Activated T-cell treated with anti-CD3 and anti-CD28 coated beads, Interleukin-2, amount 50 U/mL, for 72 hours (primary cell): ENCODE measurements around the gene DPPA4. TPM values are rescaled to one million over a fixed set of nuclear protein-coding genes. Genes with fewer than 3 reads are reported as not detected.

Source experiments
- ATAC-seq, 2 donors: fragments of 150-1000 bp; cut with Tn5 transposase; replicated peaks in 1 of 2; 2 replicates each; pipeline ENCODE4 v1.10.0; 2021; ENCODE audit warnings: moderate library complexity in 2 of 2, mild to moderate bottlenecking in 1 of 2
- DNase-seq, 2 donors: peaks; one replicate each; pipeline ENCODE4 v3.0.0; 2021 to 2022; ENCODE audit warnings: mixed read lengths in 1 of 2
- H3K27ac Mint-ChIP-seq: one replicate; pipeline ENCODE4 v1.8.0; 2022; ENCODE audit warnings: mild to moderate bottlenecking, moderate library complexity, mixed read lengths
- H3K27me3 Mint-ChIP-seq: one replicate; pipeline ENCODE4 v1.8.0; 2022; ENCODE audit warnings: low read depth, mixed read lengths
- H3K36me3 Mint-ChIP-seq, 2 donors: one replicate each; pipeline ENCODE4 v1.8.0; 2022; ENCODE audit warnings: mixed read lengths in 2 of 2, mild to moderate bottlenecking in 1 of 2; ENCODE audit not compliant: insufficient read depth in 2 of 2
- H3K4me1 Mint-ChIP-seq: one replicate; pipeline ENCODE4 v1.8.0; 2022; ENCODE audit warnings: low read depth, mixed read lengths
- H3K4me3 Mint-ChIP-seq, 2 donors: one replicate each; pipeline ENCODE4 v1.8.0; 2022; ENCODE audit warnings: mild to moderate bottlenecking in 2 of 2, mixed read lengths in 2 of 2, moderate library complexity in 2 of 2
- H3K9me3 Mint-ChIP-seq, 2 donors: one replicate each; pipeline ENCODE4 v1.8.0; 2022; ENCODE audit warnings: mixed read lengths in 2 of 2
- total RNA-seq, 2 donors: library from RNA; stranded (reverse); gene quantifications; one replicate each; pipeline ENCODE4 v1.2.3, GENCODE V29; 2022

DPPA4 gene
- total RNA-seq, 2 donors from 2014 or later = 0.37 to 0.86 TPM

GRCh38 chr3:109356442-109357155 lies 19.3 kb upstream of the DPPA4 start:
- Mint-ChIP-seq H3K4me1 (no peaks in the 10 kb centered on the region), H3K36me3 (no peaks in the 10 kb centered on the region), H3K27ac (no peak overlapping the region), H3K4me3 (no peak overlapping the region), H3K9me3 (no peaks in the 10 kb centered on the region), H3K27me3 (peaks cover 6% of the 10 kb centered on the region)
- DNase-seq = no peak
- no peak for ATAC-seq

- H3K27me3 Mint-ChIP-seq = peaks cover 6% of the 10 kb centered on the region
- H3K9me3 Mint-ChIP-seq = no peaks in the 10 kb centered on the region
- no peak for DNase-seq
- H3K4me3 Mint-ChIP-seq = no peak overlapping the region
- no peak for ATAC-seq
- H3K4me1 Mint-ChIP-seq = no peaks in the 10 kb centered on the region
- H3K36me3 Mint-ChIP-seq = no peaks in the 10 kb centered on the region
- no peak overlapping the region for H3K27ac Mint-ChIP-seq
Observed at GRCh38 chr3:109355625-109356441, 18.5 kb upstream of the DPPA4 start.

- no peak overlapping the region for H3K4me3 Mint-ChIP-seq
- no peak overlapping the region for H3K27ac Mint-ChIP-seq
- no peaks in the 10 kb centered on the region for H3K4me1 Mint-ChIP-seq
- no peaks in the 10 kb centered on the region for H3K9me3 Mint-ChIP-seq
- no peak for ATAC-seq
- no peaks in the 10 kb centered on the region for H3K36me3 Mint-ChIP-seq
- DNase-seq = no peak
- H3K27me3 Mint-ChIP-seq = peaks cover 6% of the 10 kb centered on the region
Observed at GRCh38 chr3:109353057-109353456, 15.7 kb upstream of the DPPA4 start.

GRCh38 chr3:109351231-109351630 lies 13.9 kb upstream of the DPPA4 start:
- DNase-seq (no peak), ATAC-seq (no peak)
- no peaks in the 10 kb centered on the region for H3K27me3 Mint-ChIP-seq
- H3K9me3 Mint-ChIP-seq = no peaks in the 10 kb centered on the region
- H3K4me3 Mint-ChIP-seq = no peak overlapping the region
- H3K36me3 Mint-ChIP-seq = no peaks in the 10 kb centered on the region
- no peaks in the 10 kb centered on the region for H3K4me1 Mint-ChIP-seq
- H3K27ac Mint-ChIP-seq = no peak overlapping the region

- ATAC-seq (no peak), DNase-seq (no peak)
- Mint-ChIP-seq H3K36me3 (no peaks in the 10 kb centered on the region), H3K27ac (no peak overlapping the region), H3K9me3 (no peaks in the 10 kb centered on the region), H3K4me1 (no peaks in the 10 kb centered on the region), H3K4me3 (no peak overlapping the region), H3K27me3 (no peaks in the 10 kb centered on the region)
Observed at GRCh38 chr3:109346770-109347295, 9.5 kb upstream of the DPPA4 start.

- DNase-seq (no peak), ATAC-seq (no peak)
- Mint-ChIP-seq H3K9me3 (no peaks in the 10 kb centered on the region), H3K4me1 (no peaks in the 10 kb centered on the region), H3K4me3 (no peak overlapping the region), H3K27me3 (no peaks in the 10 kb centered on the region), H3K27ac (no peak overlapping the region), H3K36me3 (no peaks in the 10 kb centered on the region)
Observed at GRCh38 chr3:109346099-109346498, 8.8 kb upstream of the DPPA4 start.

- Mint-ChIP-seq H3K4me3 (no peak overlapping the region), H3K27ac (no peak overlapping the region), H3K9me3 (no peaks in the 10 kb centered on the region), H3K4me1 (peaks cover 16% of the 10 kb centered on the region), H3K36me3 (peaks cover 4% of the 10 kb centered on the region in 2 donors), H3K27me3 (peaks cover 27% of the 10 kb centered on the region)
- DNase-seq = no peak
- no peak for ATAC-seq
Observed at GRCh38 chr3:109339714-109340648, 2.6 kb upstream of the DPPA4 start.

- no peak for DNase-seq
- H3K4me3 Mint-ChIP-seq = no peak overlapping the region
- no peak for ATAC-seq
- no peak overlapping the region for H3K27ac Mint-ChIP-seq
- H3K9me3 Mint-ChIP-seq = no peaks in the 10 kb centered on the region
- H3K4me1 Mint-ChIP-seq = peaks cover 16% of the 10 kb centered on the region
- peaks cover 34% of the 10 kb centered on the region for H3K27me3 Mint-ChIP-seq
- H3K36me3 Mint-ChIP-seq = peaks cover 4% of the 10 kb centered on the region in 2 donors
Observed at GRCh38 chr3:109339197-109339596, 1.9 kb upstream of the DPPA4 start.

GRCh38 chr3:109338322-109338721 lies 976 bp upstream of the DPPA4 start:
- H3K27ac Mint-ChIP-seq = no peak overlapping the region
- no peak overlapping the region for H3K4me3 Mint-ChIP-seq
- ATAC-seq (no peak), DNase-seq (no peak)
- H3K9me3 Mint-ChIP-seq = no peaks in the 10 kb centered on the region
- peaks cover 16% of the 10 kb centered on the region for H3K4me1 Mint-ChIP-seq
- H3K27me3 Mint-ChIP-seq = peaks cover 39% of the 10 kb centered on the region
- H3K36me3 Mint-ChIP-seq = peaks cover 4% of the 10 kb centered on the region in 2 donors

GRCh38 chr3:109336291-109336861 lies 970 bp downstream of the DPPA4 start:
- Mint-ChIP-seq H3K9me3 (no peaks in the 10 kb centered on the region), H3K36me3 (peaks cover 4% of the 10 kb centered on the region in 2 donors), H3K27me3 (peaks cover 39% of the 10 kb centered on the region), H3K4me3 (peak overlapping the region; percentile 82 to 86), H3K27ac (peak overlapping the region; percentile 16), H3K4me1 (peaks cover 16% of the 10 kb centered on the region)
- peak; percentile 3 to 15 for DNase-seq
- ATAC-seq = peak; percentile 39 to 52

- Mint-ChIP-seq H3K4me3 (no peak overlapping the region), H3K27ac (no peak overlapping the region)
Observed at GRCh38 chr3:109334572-109334971, 2.8 kb downstream of the DPPA4 start.

GRCh38 chr3:109331692-109332091 lies 5.7 kb downstream of the DPPA4 start:
- Mint-ChIP-seq H3K4me1 (peaks cover 5% of the 10 kb centered on the region), H3K36me3 (peaks cover 0 to 2% of the 10 kb centered on the region in 2 donors), H3K27me3 (peaks cover 19% of the 10 kb centered on the region), H3K27ac (no peak overlapping the region), H3K4me3 (no peak overlapping the region), H3K9me3 (no peaks in the 10 kb centered on the region)
- DNase-seq = no peak
- no peak for ATAC-seq

More at GRCh38 chr3:109334572-109334971, 2.8 kb downstream of the DPPA4 start:
- H3K36me3 Mint-ChIP-seq = peaks cover 4% of the 10 kb centered on the region in 2 donors
- DNase-seq (no peak), ATAC-seq (no peak)
- no peaks in the 10 kb centered on the region for H3K9me3 Mint-ChIP-seq
- H3K27me3 Mint-ChIP-seq = peaks cover 39% of the 10 kb centered on the region
- peaks cover 16% of the 10 kb centered on the region for H3K4me1 Mint-ChIP-seq
